ENCODE measurements around the gene SUCO. TPM values are rescaled to one million over a fixed set of nuclear protein-coding genes. Genes with fewer than 3 reads are reported as not detected.
"Not testable (repeated sequence)": the region's sequence is repeated elsewhere in the genome, so short reads cannot be mapped to it uniquely, and the experiment has no call there.

Gene SUCO
- total RNA-seq, 1 donor from 2014 or later = 75.5 TPM

DNA sequence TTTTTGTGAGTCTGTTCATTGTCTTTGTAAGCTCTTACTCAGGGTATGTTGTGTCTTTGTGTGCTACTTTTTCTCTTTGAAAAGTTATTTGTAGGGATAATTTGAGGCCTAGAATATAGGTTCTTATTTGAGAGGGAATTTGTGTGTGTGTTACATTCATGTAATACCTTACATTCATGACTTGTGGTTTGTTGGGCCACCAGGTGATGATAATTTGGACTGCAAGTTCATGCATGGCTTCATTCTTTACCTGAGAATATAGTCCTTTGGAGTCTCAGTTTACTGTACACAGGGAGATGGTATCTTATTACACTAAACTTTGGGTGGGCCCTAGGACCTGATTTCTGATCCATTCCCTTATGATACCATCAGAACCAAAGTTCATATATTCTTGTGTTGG, 74.2 kb downstream of the SUCO start:
- DNase-seq (ENCODE audit: low read depth) = peak; percentile 27

- DNase-seq (ENCODE audit: low read depth) = no peak
These were observed 75.2 kb downstream of the SUCO start for GRCh38 chr1:172608098-172608601.

DNA sequence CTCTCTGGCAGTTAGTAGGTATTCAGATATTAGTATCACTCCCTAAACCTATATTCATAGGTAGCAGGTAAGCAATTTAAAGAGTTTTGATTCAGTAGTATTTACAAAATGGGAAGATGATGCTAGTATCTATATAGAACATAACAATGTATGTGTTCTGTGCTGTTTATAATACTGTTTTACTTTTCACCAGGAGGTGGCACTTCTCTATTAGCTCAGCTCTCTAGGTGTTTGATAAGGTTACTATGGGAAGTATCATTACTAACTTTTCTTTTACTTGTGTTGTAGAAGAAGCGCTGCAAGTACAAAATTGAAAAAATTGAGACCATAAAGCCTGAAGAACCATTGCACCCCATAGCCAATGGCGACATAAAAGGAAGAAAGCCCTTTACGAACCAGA, 76.6 kb downstream of the SUCO start:
- DNase-seq (ENCODE audit: low read depth) = peak; percentile 42

- no peak for DNase-seq (ENCODE audit: low read depth)
These were observed 79.5 kb downstream of the SUCO start for GRCh38 chr1:172612478-172612877.

DNA sequence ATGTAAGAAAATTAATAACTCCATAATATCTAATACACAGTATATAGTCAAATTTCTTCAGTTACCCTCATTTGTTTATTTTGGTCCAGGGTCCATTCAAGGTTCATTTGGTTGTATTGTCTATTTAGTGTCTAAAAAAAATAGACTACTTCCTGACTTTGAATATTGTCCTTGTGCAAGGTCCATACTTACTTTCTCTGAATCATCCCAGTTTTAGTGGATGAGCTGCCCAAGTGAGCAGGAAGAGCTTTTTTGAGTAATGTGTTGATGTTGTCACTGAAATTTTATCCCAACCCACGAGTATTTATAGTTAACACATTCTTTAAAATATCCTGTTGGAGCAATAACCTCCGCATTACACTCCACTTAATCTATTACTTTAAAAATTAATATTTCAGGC, 80.3 kb downstream of the SUCO start:
- DNase-seq (ENCODE audit: low read depth) = peak; percentile 21

DNA sequence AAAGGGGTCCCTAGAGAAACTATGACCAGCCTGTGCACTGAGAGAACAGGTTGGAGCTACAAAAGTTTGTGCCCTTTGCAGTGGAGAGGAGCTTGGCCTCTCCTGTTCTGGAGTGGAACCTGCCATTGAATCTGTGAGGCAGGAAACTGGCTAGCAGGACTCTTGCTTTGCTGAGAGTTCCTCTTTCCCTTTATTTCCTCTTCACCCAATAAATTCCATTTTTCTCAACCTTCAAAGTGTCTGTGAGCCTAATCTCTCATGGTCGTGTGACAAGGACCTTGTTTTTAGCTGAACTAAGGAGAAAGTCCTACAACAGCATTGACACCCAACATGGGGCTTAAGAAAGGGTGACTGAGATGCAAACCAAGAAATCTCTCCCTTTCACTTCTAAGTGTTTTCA, 83.2 kb downstream of the SUCO start:
- DNase-seq (ENCODE audit: low read depth) = no peak

DNA sequence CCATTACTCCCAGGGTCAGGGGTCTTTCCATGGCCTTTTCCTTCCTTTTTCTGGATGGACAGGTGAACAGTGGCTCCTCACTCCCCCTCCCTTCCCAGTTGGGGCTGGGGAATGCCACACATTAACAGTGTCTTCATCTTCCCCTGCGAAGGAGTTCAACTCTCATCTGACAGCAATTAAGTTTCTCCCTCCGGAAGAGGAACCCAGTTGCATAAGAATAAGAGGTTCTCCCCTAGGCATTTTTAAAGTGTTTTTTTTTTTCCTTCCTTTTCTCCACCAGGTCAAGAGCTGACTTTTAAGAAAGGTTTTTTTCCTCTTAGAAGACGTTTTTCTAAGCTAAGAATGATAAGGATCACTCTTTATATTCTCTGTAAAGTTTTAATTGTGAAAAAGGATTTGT, 83.7 kb downstream of the SUCO start:
- no peak for DNase-seq (ENCODE audit: low read depth)

GRCh38 chr1:172620603-172621002, 87.7 kb downstream of the SUCO start:
- DNase-seq (ENCODE audit: low read depth) = not testable (repeated sequence)

DNA sequence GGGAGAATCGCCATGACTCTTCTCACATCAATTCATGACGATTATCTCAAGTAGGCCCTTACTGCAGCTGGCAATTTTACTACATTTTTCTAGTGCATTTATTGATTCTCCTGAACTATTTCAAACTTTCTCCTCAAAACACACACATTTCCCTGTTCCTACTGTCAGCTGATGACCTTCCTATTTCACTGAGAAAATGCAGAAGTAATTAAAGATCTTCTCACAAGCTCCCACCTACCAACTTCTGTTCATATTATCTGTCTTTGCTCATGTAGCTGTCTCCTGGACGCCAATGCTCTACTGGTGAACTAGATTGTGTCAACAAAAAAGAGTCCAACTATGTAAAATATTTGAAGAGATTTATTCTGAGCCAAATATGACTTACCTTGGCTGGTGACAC, 89.6 kb downstream of the SUCO start:
- DNase-seq (ENCODE audit: low read depth) = no peak

GRCh38 chr1:172623748-172624147, 90.8 kb downstream of the SUCO start:
- DNase-seq (ENCODE audit: low read depth) = no peak

- no peak for DNase-seq (ENCODE audit: low read depth)
These were observed 93.9 kb downstream of the SUCO start for GRCh38 chr1:172626845-172627244.

GRCh38 chr1:172627702-172628101, 94.8 kb downstream of the SUCO start:
- no peak for DNase-seq (ENCODE audit: low read depth)

- peak; percentile 33 for DNase-seq (ENCODE audit: low read depth)
These were observed 95.5 kb downstream of the SUCO start for GRCh38 chr1:172628401-172628800.

DNA sequence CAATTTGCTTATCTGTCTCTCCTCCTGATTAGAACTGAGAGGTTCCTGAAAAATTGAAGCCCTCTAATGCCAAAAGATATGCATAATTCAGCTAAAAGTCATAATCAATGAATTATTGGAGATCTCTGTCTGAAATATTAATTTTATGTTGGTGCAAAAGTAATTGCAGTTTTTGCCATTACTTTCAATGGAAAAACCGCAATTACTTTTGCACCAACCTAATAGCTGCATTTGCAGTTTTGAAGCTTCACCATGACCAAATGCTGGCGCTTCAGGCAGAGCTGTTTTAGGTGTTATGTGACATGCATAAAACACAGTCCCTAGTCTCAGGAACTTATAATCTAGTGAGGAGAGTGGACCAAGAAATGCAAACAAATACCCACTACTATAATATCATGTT, 96.2 kb downstream of the SUCO start:
- no peak for DNase-seq (ENCODE audit: low read depth)

GRCh38 chr1:172629638-172630037, 96.7 kb downstream of the SUCO start:
- no peak for DNase-seq (ENCODE audit: low read depth)

- peak; percentile 73 for DNase-seq (ENCODE audit: low read depth)
These were observed 97.3 kb downstream of the SUCO start for GRCh38 chr1:172630056-172630818.

- peak; percentile 33 for DNase-seq (ENCODE audit: low read depth)
These were observed 97.9 kb downstream of the SUCO start for GRCh38 chr1:172630868-172631267.

DNA sequence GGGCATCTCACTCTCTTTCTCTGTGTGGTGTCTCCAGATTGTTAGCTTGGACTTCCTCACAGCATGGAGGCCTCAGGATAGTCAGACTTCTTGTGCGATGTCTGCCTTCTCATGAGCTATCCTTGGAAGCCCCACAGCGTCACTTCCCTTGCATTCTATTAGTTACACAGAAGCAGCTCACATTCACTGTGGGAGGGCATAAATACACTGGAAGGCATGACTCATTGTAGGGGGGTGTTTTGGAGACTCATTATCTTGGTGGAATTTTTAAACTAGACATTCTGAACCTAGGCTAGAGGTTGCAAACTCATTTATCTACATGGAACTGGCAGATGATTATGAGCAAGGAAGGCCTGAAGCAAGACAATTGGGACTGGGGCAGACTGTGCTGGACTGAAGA, 104.6 kb downstream of the SUCO start:
- peak; percentile 97 for DNase-seq (ENCODE audit: low read depth)

DNA sequence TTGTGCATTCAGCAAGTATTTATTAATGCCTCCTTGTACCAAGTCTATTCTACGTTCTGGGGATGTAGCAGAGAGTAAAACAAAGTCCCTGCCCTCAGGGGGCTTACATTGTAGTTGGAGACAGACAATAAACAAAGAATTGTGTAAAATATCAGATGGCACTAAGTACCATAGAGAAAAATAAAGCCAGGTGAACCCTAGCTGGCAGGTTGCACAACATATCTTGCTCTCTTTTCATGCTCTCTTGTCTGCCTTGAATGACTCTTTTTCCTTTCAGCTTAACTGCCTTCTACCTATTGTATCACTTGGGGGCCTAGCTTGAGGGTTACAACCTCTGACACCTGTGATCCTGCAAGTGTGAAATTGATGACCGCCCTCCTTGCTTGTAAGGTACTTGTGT, 105.3 kb downstream of the SUCO start:
- peak; percentile 48 for DNase-seq (ENCODE audit: low read depth)

DNA sequence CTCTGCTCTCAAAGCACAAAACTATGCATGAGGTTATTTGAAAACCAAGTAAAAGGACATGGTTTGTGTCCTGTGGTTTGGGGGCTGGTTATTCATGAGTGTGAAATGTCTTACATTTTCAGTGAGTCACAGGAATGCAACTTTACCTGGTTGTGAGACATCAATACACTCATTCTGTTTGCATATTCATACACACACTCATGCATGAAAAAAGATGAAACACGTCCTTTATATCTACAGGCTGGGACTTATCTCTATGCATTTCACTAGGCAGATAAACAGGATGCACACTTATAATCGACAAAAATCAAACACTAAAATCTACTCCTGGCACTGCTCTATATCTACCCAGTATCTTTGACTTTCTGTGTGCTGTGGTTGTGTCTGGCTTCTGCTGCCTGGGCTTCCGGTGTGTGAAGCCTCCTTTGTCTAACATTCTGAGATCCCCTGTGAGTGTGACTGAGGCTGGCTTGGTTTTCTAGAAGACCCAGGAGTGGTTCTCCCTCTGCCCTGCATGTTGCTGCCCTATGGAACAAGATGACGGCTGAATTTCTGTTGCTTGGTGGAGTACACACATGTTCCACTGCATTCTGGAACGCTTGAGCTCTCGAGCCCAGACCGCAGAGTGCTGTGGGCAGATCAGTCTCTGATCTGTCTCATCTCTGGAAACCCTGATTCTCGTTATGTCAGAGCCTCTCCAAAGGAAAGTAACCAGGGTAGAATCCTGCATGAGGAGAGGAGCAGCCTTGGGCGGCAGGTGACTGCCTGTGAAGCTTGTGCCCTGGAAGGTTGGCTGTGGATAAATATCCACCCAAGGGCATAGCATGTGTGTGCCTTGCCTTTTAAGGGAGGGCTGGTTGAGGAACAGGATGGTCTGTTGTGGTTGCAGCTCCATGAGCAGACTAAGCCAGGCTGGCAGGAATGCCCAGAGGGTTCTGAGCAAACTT, 106.2 kb downstream of the SUCO start:
- DNase-seq (ENCODE audit: low read depth) = peak; percentile 100

DNA sequence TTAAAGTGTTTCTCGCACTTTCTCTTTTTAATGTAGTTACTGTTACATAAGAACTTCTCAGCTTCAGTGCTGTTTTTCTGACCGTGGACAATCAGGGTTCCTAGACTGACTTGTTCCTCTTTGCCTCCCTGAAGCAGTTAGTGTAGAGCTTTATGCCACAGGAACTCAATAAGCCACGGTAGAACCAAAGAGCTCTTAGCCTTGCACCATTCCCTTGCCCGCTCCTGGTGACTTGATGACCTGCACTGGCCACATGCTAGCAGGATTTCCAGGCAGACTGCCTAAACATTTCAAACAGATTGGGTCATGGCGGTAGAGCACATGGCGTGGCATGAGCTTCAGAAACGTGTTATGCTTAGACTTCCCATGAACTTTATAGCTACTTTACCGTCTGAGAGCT, 107.2 kb downstream of the SUCO start:
- peak; percentile 62 for DNase-seq (ENCODE audit: low read depth)

DNA sequence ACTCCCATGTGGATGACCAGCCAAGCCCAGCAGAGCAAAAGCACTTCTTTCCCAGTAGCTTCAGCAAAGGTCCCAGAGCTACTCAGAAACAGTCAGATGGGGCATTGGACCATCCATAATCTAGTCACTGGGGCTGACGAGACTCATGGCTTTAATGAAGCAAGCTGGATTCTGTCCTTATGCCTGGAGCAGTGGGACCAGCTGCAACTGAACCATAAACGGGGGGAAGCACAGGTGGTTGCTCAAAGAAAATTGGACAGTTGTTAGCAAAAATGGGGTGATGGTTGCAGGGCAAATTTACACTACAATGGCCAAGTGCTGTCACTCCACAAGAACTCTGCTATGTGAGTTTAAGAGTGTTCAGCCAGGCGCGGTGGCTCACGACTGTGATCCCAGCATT, 108.5 kb downstream of the SUCO start:
- no peak for DNase-seq (ENCODE audit: low read depth)

DNA sequence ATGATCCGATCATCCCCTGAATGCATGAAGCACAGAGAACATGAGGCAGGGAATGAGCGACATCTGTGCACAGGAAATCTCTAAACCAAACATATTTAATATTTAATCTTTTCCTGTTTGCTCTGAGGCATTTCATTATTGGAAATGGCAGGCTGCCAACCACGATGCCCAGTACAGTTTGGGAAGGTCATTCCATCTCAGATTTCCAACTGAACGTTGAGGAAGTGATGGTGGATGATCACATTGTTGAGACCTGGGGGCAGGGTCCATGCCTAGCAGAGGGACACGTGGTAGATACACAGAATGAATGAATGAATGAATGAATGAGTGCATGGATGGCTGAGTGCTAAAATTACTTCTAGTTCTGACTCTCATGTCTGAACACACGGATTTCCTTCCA, 110.0 kb downstream of the SUCO start:
- DNase-seq (ENCODE audit: low read depth) = no peak
